IMR-90 (cell line): ENCODE results near the gene PLA2G4F. TPM values are rescaled to one million over a fixed set of nuclear protein-coding genes. Genes with fewer than 3 reads are reported as not detected.

Source experiments
- ATAC-seq: fragments of 200-7000 bp; cut with Tn5 transposase; 2 replicates; pipeline ENCODE4 v1.9.1; 2020; ENCODE audit warnings: low read depth, mild to moderate bottlenecking, moderate library complexity
- BruUV-seq: library from RNA; stranded (reverse); fragments of 400-500 nt; replicated peaks from 2 replicates; lab custom pipeline; 2021; lab: Mats Ljungman, UMichigan
- CTCF ChIA-PET: fragments of 300-600 bp; formaldehyde crosslinking; extraction: SDS; loops from one replicate; lab custom pipeline; 2021; ENCODE audit warnings: antibody characterized with exemption; lab: Yijun Ruan, JAX
- POLR2A ChIA-PET: fragments of 300-600 bp; sonication (Branson Sonifier 250); formaldehyde crosslinking; loops from one replicate; lab custom pipeline; 2022; ENCODE audit warnings: antibody characterized with exemption; ENCODE audit not compliant: unreplicated experiment; lab: Charles Lee
- DNase-seq: peaks from one replicate; pipeline ENCODE4 v3.0.0; 2013
- H2AFZ ChIP-seq: replicated peaks from 2 replicates; pipeline ENCODE3; 2013; ENCODE audit warnings: low read length, mild to moderate bottlenecking; ENCODE audit not compliant: poor library complexity
- H2AK5ac ChIP-seq: 2 replicates; pipeline ENCODE4 v1.6.1; 2013; ENCODE audit warnings: low read depth, low read length, inconsistent platforms
- H2AK9ac ChIP-seq: replicated peaks from 2 replicates; pipeline ENCODE3; 2013; ENCODE audit warnings: mild to moderate bottlenecking, low read depth, low read length, moderate library complexity; ENCODE audit not compliant: poor library complexity
- H2BK120ac ChIP-seq: 2 replicates; pipeline ENCODE4 v1.6.1; 2013; ENCODE audit warnings: low read depth, low read length, inconsistent platforms
- H2BK15ac ChIP-seq: 3 replicates; pipeline ENCODE4 v1.6.1; 2013; ENCODE audit warnings: low read depth, low read length, inconsistent platforms
- H2BK20ac ChIP-seq: 2 replicates; pipeline ENCODE4 v1.6.1; 2013; ENCODE audit warnings: low read depth, mild to moderate bottlenecking, inconsistent platforms, low read length, moderate library complexity
- H2BK5ac ChIP-seq: 2 replicates; pipeline ENCODE4 v1.6.1; 2013; ENCODE audit warnings: mild to moderate bottlenecking, low read depth, low read length, inconsistent platforms; ENCODE audit not compliant: poor library complexity, severe bottlenecking
- H3K14ac ChIP-seq: replicated peaks from 2 replicates; pipeline ENCODE4 v1.6.1; 2013; ENCODE audit warnings: low read depth, low read length, inconsistent platforms
- H3K18ac ChIP-seq: 2 replicates; pipeline ENCODE4 v1.6.1; 2013; ENCODE audit warnings: low read depth, low read length, control low read depth
- H3K23ac ChIP-seq: 2 replicates; pipeline ENCODE4 v1.6.1; 2013; ENCODE audit warnings: low read depth, low read length, inconsistent platforms
- H3K27ac ChIP-seq: 2 replicates; pipeline ENCODE4 v1.5.1; 2013; ENCODE audit warnings: mild to moderate bottlenecking, control low read depth, low read length; ENCODE audit not compliant: insufficient read depth
- H3K27me3 ChIP-seq: 2 replicates; pipeline ENCODE4 v1.6.1; 2013; ENCODE audit warnings: low read length; ENCODE audit not compliant: control insufficient read depth, insufficient read depth
- H3K36me3 ChIP-seq: 2 replicates; pipeline ENCODE4 v1.6.1; 2013; ENCODE audit warnings: low read length, mixed read lengths; ENCODE audit not compliant: control insufficient read depth, insufficient read depth
- H3K4ac ChIP-seq: 2 replicates; pipeline ENCODE4 v1.6.1; 2013; ENCODE audit warnings: low read depth, low read length, inconsistent platforms
- H3K4me1 ChIP-seq: 2 replicates; pipeline ENCODE4 v1.6.1; 2013; ENCODE audit warnings: low read length, mixed read lengths; ENCODE audit not compliant: control insufficient read depth, insufficient read depth
- H3K4me2 ChIP-seq: 2 replicates; pipeline ENCODE4 v1.6.1; 2013; ENCODE audit warnings: low read depth, mild to moderate bottlenecking, control low read depth, low read length, moderate library complexity
- H3K4me3 ChIP-seq: 2 replicates; pipeline ENCODE4 v1.5.1; 2013; ENCODE audit warnings: low read depth, mild to moderate bottlenecking, control low read depth, low read length, moderate library complexity; ENCODE audit not compliant: insufficient read depth
- H3K56ac ChIP-seq: 2 replicates; pipeline ENCODE4 v1.6.1; 2013; ENCODE audit warnings: low read length, inconsistent platforms; ENCODE audit not compliant: insufficient read depth; ENCODE audit errors: extremely low read depth
- H3K79me1 ChIP-seq, 2 experiments: 2 replicates each; pipeline ENCODE4 v1.6.1; 2013; ENCODE audit warnings: low read length in 2 of 2, inconsistent platforms in 1 of 2, low read depth in 1 of 2
- H3K9ac ChIP-seq: 2 replicates; pipeline ENCODE4 v1.6.1; 2013; ENCODE audit warnings: low read depth, low read length, control low read depth
- H3K9me1 ChIP-seq: 2 replicates; pipeline ENCODE4 v1.6.1; 2013; ENCODE audit warnings: low read length, inconsistent platforms; ENCODE audit not compliant: insufficient read depth
- H3K9me3 ChIP-seq: 2 replicates; pipeline ENCODE4 v1.6.1; 2013; ENCODE audit warnings: low read length; ENCODE audit not compliant: control insufficient read depth, insufficient read depth
- H4K20me1 ChIP-seq: 2 replicates; pipeline ENCODE4 v1.6.1; 2013; ENCODE audit warnings: low read length, inconsistent platforms; ENCODE audit not compliant: insufficient read depth
- H4K5ac ChIP-seq: 2 replicates; pipeline ENCODE4 v1.6.1; 2013; ENCODE audit warnings: mild to moderate bottlenecking, low read depth, low read length, control low read depth
- H4K8ac ChIP-seq, 2 experiments: 2 replicates each; pipeline ENCODE4 v1.6.1; 2013; ENCODE audit warnings: low read depth in 2 of 2, low read length in 2 of 2, control low read depth in 1 of 2, inconsistent platforms in 1 of 2
- H4K91ac ChIP-seq: 2 replicates; pipeline ENCODE4 v1.6.1; 2013; ENCODE audit warnings: low read depth, low read length, inconsistent platforms; ENCODE audit not compliant: insufficient read depth
- BHLHE40 ChIP-seq: fragments of 150-350 bp; IDR thresholded peaks from 2 replicates; pipeline ENCODE4 v1.6.1; 2016; ENCODE audit warnings: mild to moderate bottlenecking, low read depth, low read length
- CEBPB ChIP-seq: IDR thresholded peaks from 2 replicates; pipeline ENCODE4 v1.6.1; 2012; ENCODE audit warnings: low read depth, low read length, improper control_type of control experiment
- CHD1 ChIP-seq: IDR thresholded peaks from 2 replicates; pipeline ENCODE4 v1.6.1; 2012; ENCODE audit warnings: low read depth, low read length, improper control_type of control experiment
- FOS ChIP-seq: fragments of 150-350 bp; IDR thresholded peaks from 2 replicates; pipeline ENCODE4 v1.6.1; 2016; ENCODE audit warnings: low read depth, low read length
- MAFK ChIP-seq: IDR thresholded peaks from 2 replicates; pipeline ENCODE4 v1.6.1; 2012; ENCODE audit warnings: low read depth, low read length, improper control_type of control experiment
- MAZ ChIP-seq: IDR thresholded peaks from 2 replicates; pipeline ENCODE4 v1.6.1; 2012; ENCODE audit warnings: low read depth, mild to moderate bottlenecking, low read length, improper control_type of control experiment, moderate library complexity, borderline replicate concordance
- MXI1 ChIP-seq: IDR thresholded peaks from 2 replicates; pipeline ENCODE4 v1.6.1; 2012; ENCODE audit warnings: low read depth, mild to moderate bottlenecking, low read length, moderate library complexity, borderline replicate concordance
- NFE2L2 ChIP-seq: fragments of 150-350 bp; IDR thresholded peaks from 2 replicates; pipeline ENCODE4 v1.6.1; 2016; ENCODE audit warnings: low read depth, mild to moderate bottlenecking, low read length
- POLR2A ChIP-seq: IDR thresholded peaks from 2 replicates; pipeline ENCODE4 v1.6.1; 2012; ENCODE audit warnings: mild to moderate bottlenecking, low read depth, low read length
- RAD21 ChIP-seq: IDR thresholded peaks from 2 replicates; pipeline ENCODE4 v1.6.1; 2012; ENCODE audit warnings: low read length, improper control_type of control experiment
- RCOR1 ChIP-seq: IDR thresholded peaks from 2 replicates; pipeline ENCODE4 v1.6.1; 2012; ENCODE audit warnings: mild to moderate bottlenecking, low read length, improper control_type of control experiment; ENCODE audit not compliant: insufficient replicate concordance
- RFX5 ChIP-seq: IDR thresholded peaks from 2 replicates; pipeline ENCODE4 v1.8.0; 2012; ENCODE audit warnings: low read depth, mild to moderate bottlenecking, low read length, moderate library complexity
- SMC3 ChIP-seq: fragments of 150-350 bp; IDR thresholded peaks from 2 replicates; pipeline ENCODE4 v1.6.1; 2016; ENCODE audit warnings: low read depth, mild to moderate bottlenecking, antibody characterized with exemption, low read length, moderate library complexity
- WGBS, 2 experiments: methylation state at CpG; one replicate each; pipeline versions ENCODE4 v1.1.5 to v1.1.7; 2013; ENCODE audit warnings: missing lambda C conversion rate in 2 of 2; ENCODE audit not compliant: insufficient read length in 1 of 2; ENCODE audit errors: extremely low coverage in 2 of 2; 5-methylcytosine and 5-hydroxymethylcytosine counted together
- dilution Hi-C: fragments of 300-500 bp; cut with HindIII; formaldehyde crosslinking; loops from one replicate; pipeline ENCODE4 v1.14.3; 2018; ENCODE audit warnings: low sequenced_read_pairs; ENCODE audit not compliant: unreplicated experiment
- in situ Hi-C: fragments of 300-500 bp; cut with MboI; formaldehyde crosslinking; loops from 3 replicates; pipeline ENCODE4 v1.14.3; 2019; ENCODE audit warnings: low sequenced_read_pairs, inconsistent platforms, mixed read lengths
- intact Hi-C: fragments of 100-400 bp; cut with micrococcal nuclease; formaldehyde crosslinking; loops from 2 replicates; pipeline ENCODE4 v1.10.0; 2022
- polyA plus RNA-seq, 3 experiments: library from polyadenylated mRNA; depleted of rRNA; stranded (reverse); fragments of >200 nt; gene quantifications; 2 replicates each; pipeline ENCODE4 v1.2.3, GENCODE V29; 2012; ENCODE audit warnings: low replicate concordance in 1 of 3
- total RNA-seq: library from RNA; depleted of rRNA; stranded (reverse); fragments of >200 nt; gene quantifications from 2 replicates; pipeline ENCODE4 v1.2.3, GENCODE V29; 2012
- TF ChIP-seq, protein P1 (sequence below): conservative IDR thresholded peaks from 2 replicates; pipeline ENCODE4 v1.5.1; 2012; ENCODE audit warnings: mild to moderate bottlenecking, low read depth, low read length, improper control_type of control experiment
- TF ChIP-seq, protein P2 (sequence below): fragments of 150-350 bp; IDR thresholded peaks from 2 replicates; pipeline ENCODE4 v1.6.1; 2017; ENCODE audit warnings: mild to moderate bottlenecking, antibody characterized with exemption, low read length, low read depth
- TF ChIP-seq, protein P3 (sequence below): fragments of 150-350 bp; IDR thresholded peaks from 2 replicates; pipeline ENCODE4 v1.6.1; 2016; ENCODE audit warnings: low read depth, mild to moderate bottlenecking, low read length, moderate library complexity, borderline replicate concordance

PLA2G4F gene
- total and polyA plus RNA-seq, 2 of the 4 experiments (the other 2 are of a cell fraction): not detected

DNA sequence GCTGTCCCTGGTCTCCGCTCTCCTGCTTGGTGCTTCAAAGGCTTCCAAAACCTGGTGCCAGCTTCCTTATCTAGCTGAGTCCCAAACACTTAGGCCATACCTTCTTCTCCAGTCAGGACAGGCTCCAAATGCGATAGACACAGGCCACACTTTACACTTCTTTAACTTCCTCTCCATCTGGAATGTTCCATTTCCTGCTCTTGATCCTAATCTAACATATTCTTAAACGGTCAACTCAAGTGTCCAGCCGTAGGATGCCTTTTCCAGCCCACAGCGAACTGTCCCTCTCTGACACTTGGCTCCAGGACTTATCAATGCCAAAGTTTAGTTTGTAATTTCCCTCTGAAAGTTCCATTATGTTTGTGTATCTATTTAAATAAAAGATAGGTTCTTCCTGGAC, 19.2 kb upstream of the PLA2G4F start:
- Histone ChIP-seq H3K23ac (no peak overlapping the region), H4K8ac (no peak overlapping the region), H2BK120ac (no peak overlapping the region), H4K20me1 (no peaks in the 10 kb centered on the region), H2BK20ac (no peak overlapping the region), H3K4me1 (no peaks in the 10 kb centered on the region), H3K27ac (no peak overlapping the region), H4K91ac (no peak overlapping the region), H4K5ac (no peak overlapping the region), H3K9ac (no peak overlapping the region), H3K9me1 (no peaks in the 10 kb centered on the region; the same call in 1 of the 2 replicates), H3K4me2 (no peak overlapping the region), H2AK5ac (no peak overlapping the region), H3K9me3 (no peaks in the 10 kb centered on the region), H2BK5ac (no peak overlapping the region), H3K4me3 (no peak overlapping the region), H3K18ac (no peak overlapping the region), H2AFZ (no peak overlapping the region), H2BK15ac (no peak overlapping the region), H3K56ac (no peak overlapping the region), H2AK9ac (no peak overlapping the region), H3K4ac (no peak overlapping the region), H3K14ac (no peak overlapping the region), H3K27me3 (no peaks in the 10 kb centered on the region), H3K36me3 (peaks cover 46% of the 10 kb centered on the region), H3K79me1 (peaks cover 0 to 5% of the 10 kb centered on the region in 2 experiments; a peak in 3 of 4 replicates)
- ChIA-PET POLR2A (interaction anchor here (0.6 kb wide), 1 partner anchor 17 kb away, joined by 4 read pairs; no protein-coding TSS in a partner anchor), CTCF (no interaction called here)
- no peak for DNase-seq
- intact Hi-C loops: no loop called here
- no peak for ATAC-seq
- in situ Hi-C loops: no loop called here
- dilution Hi-C loops: no loop called here
- no TSS peak for BruUV-seq
- no peak for TF ChIP-seq MXI1
- no peak for TF ChIP-seq CEBPB
- TF ChIP-seq RAD21: no peak
- no peak for TF ChIP-seq POLR2A
- TF ChIP-seq RCOR1: no peak
- TF ChIP-seq MAFK: no peak
- TF ChIP-seq BHLHE40: no peak
- TF ChIP-seq MAZ: no peak
- TF ChIP-seq, protein P1, sequence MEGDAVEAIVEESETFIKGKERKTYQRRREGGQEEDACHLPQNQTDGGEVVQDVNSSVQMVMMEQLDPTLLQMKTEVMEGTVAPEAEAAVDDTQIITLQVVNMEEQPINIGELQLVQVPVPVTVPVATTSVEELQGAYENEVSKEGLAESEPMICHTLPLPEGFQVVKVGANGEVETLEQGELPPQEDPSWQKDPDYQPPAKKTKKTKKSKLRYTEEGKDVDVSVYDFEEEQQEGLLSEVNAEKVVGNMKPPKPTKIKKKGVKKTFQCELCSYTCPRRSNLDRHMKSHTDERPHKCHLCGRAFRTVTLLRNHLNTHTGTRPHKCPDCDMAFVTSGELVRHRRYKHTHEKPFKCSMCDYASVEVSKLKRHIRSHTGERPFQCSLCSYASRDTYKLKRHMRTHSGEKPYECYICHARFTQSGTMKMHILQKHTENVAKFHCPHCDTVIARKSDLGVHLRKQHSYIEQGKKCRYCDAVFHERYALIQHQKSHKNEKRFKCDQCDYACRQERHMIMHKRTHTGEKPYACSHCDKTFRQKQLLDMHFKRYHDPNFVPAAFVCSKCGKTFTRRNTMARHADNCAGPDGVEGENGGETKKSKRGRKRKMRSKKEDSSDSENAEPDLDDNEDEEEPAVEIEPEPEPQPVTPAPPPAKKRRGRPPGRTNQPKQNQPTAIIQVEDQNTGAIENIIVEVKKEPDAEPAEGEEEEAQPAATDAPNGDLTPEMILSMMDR: no peak
- TF ChIP-seq, protein P2, sequence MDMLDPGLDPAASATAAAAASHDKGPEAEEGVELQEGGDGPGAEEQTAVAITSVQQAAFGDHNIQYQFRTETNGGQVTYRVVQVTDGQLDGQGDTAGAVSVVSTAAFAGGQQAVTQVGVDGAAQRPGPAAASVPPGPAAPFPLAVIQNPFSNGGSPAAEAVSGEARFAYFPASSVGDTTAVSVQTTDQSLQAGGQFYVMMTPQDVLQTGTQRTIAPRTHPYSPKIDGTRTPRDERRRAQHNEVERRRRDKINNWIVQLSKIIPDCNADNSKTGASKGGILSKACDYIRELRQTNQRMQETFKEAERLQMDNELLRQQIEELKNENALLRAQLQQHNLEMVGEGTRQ: no peak
- TF ChIP-seq FOS: no peak
- TF ChIP-seq CHD1: no peak
- TF ChIP-seq RFX5: no peak
- TF ChIP-seq, protein P3, sequence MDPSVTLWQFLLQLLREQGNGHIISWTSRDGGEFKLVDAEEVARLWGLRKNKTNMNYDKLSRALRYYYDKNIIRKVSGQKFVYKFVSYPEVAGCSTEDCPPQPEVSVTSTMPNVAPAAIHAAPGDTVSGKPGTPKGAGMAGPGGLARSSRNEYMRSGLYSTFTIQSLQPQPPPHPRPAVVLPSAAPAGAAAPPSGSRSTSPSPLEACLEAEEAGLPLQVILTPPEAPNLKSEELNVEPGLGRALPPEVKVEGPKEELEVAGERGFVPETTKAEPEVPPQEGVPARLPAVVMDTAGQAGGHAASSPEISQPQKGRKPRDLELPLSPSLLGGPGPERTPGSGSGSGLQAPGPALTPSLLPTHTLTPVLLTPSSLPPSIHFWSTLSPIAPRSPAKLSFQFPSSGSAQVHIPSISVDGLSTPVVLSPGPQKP: no peak
- TF ChIP-seq SMC3: no peak
- TF ChIP-seq NFE2L2: no peak
- WGBS, 2 experiments: 100% methylated on average over 1 of the region's 5 CpGs; no CpG with 5 or more reads in 1 of the 2 experiments
